ENCODE measurements around the gene GMDS. TPM values are rescaled to one million over a fixed set of nuclear protein-coding genes. Genes with fewer than 3 reads are reported as not detected.

GMDS gene
- total and polyA plus RNA-seq, 11 donors: 4.5 to 10.7 (median 7.0) TPM

- H3K4me3 ChIP-seq: no peak overlapping the region
- TF ChIP-seq CTCF (IDR thresholded peaks at IDR 0.05): no peak
- TF ChIP-seq POLR2A (IDR thresholded peaks at IDR 0.05): no peak
- no peaks in the 10 kb centered on the region for H3K9me3 ChIP-seq
- H3K36me3 ChIP-seq: no peaks in the 10 kb centered on the region
- DNase-seq (no peak), ATAC-seq (no peak)
- H3K27me3 ChIP-seq: peaks cover 0 to 20% (median 13%) of the 10 kb centered on the region in 9 donors
- intact Hi-C loops (cut with DNase I): no loop called here
- H3K27ac ChIP-seq: no peak overlapping the region
- WGBS, 4 donors: 86 to 99% (median 97%) methylated on average over 4 of the region's 4 CpGs
- H3K4me1 ChIP-seq: peaks cover 0 to 37% (median 10%) of the 10 kb centered on the region in 12 donors
Observed at GRCh38 chr6:1631251-1631650, 614.2 kb downstream of the GMDS start.

DNA sequence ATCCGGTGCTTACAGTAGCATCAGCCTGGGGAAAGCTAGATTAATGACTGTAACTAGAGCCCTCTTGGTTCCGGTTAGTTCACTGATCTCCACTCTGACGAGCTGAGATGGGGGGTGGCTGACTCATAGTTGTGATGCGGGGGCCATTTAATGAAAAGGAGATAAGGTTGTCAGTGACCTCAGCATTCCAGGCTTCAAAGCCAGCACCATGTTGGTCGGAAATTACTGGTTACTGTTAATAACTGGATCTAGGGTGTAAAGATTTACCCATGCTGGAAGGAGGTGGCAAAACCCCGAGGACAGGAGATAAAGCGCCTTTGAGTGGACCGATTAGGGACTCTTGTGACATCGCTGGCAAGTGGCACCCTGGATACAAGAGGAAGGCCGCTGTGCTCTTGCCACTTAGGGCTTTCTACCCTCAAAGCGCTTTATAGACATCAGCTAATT, 614.6 kb downstream of the GMDS start:
- peaks cover 0 to 37% (median 11%) of the 10 kb centered on the region in 12 donors for H3K4me1 ChIP-seq
- H3K4me3 ChIP-seq: no peak overlapping the region
- H3K27ac ChIP-seq: no peak overlapping the region
- no peak for TF ChIP-seq POLR2A (IDR thresholded peaks at IDR 0.05)
- no peak for TF ChIP-seq CTCF (IDR thresholded peaks at IDR 0.05)
- DNase-seq: no peak
- 82 to 89% (median 87%) methylated on average over 11 of the region's 11 CpGs for WGBS, 4 donors
- H3K9me3 ChIP-seq: no peaks in the 10 kb centered on the region
- intact Hi-C loops (cut with DNase I): no loop called here
- peaks cover 0 to 25% (median 18%) of the 10 kb centered on the region in 9 donors for H3K27me3 ChIP-seq
- no peaks in the 10 kb centered on the region for H3K36me3 ChIP-seq
- ATAC-seq: no peak

- H3K9me3 ChIP-seq: no peaks in the 10 kb centered on the region
- TF ChIP-seq CTCF (IDR thresholded peaks at IDR 0.05) (no peak), POLR2A (IDR thresholded peaks at IDR 0.05) (no peak)
- H3K36me3 ChIP-seq: no peaks in the 10 kb centered on the region
- no peak for ATAC-seq
- H3K27me3 ChIP-seq: peaks cover 0 to 30% (median 23%) of the 10 kb centered on the region in 9 donors
- no peak overlapping the region for H3K27ac ChIP-seq
- peaks cover 0 to 37% (median 13%) of the 10 kb centered on the region in 12 donors for H3K4me1 ChIP-seq
- intact Hi-C loops (cut with DNase I): no loop called here
- no peak for DNase-seq
- no peak overlapping the region for H3K4me3 ChIP-seq
- 90 to 99% (median 94%) methylated on average over 9 to 10 of the region's 10 CpGs for WGBS, 4 donors
Observed at GRCh38 chr6:1630212-1630770, 615.1 kb downstream of the GMDS start.

DNA sequence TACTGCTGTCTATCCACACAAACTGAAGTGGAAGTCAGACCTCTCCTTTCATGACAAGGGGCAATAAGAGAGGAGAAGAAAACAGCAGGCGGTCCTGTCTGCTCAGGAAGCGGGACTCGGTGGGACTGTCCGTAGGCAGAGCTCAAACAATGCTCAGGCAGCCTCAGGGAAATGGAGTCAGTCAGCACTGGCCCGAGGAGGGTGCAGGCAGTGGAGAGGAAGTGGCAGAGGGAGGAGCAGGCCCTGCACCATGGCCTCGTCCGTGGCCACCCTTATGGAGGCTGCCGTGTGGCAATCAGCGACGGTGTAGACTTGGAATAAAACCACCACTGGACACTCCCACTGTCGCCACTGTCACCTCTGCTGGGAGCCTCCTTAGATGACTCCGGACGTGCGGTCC, 616.1 kb downstream of the GMDS start:
- TF ChIP-seq POLR2A (IDR thresholded peaks at IDR 0.05) (no peak), CTCF (IDR thresholded peaks at IDR 0.05) (no peak)
- DNase-seq (no peak), ATAC-seq (no peak)
- no peak overlapping the region for H3K27ac ChIP-seq
- WGBS, 4 donors: 90 to 93% (median 93%) methylated on average over 9 to 14 of the region's 14 CpGs
- H3K27me3 ChIP-seq: peaks cover 0 to 37% (median 27%) of the 10 kb centered on the region in 9 donors
- H3K36me3 ChIP-seq: no peaks in the 10 kb centered on the region
- intact Hi-C loops (cut with DNase I): loop anchor here in 1 of 10 donors (5.0 kb wide), 1 partner anchor 58 kb away; no protein-coding TSS in a partner anchor
- H3K9me3 ChIP-seq: no peaks in the 10 kb centered on the region
- peaks cover 0 to 29% (median 9%) of the 10 kb centered on the region in 12 donors for H3K4me1 ChIP-seq
- no peak overlapping the region for H3K4me3 ChIP-seq

Data from heart left ventricle (tissue), 16 donors.